Effector memory CD4-positive, alpha-beta T cell (primary cell): ENCODE measurements around the gene RNF150.

ENCODE experiments used
- DNase-seq, 3 donors: peaks; one replicate each; pipeline ENCODE4 v3.0.0-alpha.2; 2020
- H3K27ac ChIP-seq: 2 replicates; pipeline ENCODE4 v1.7.0; 2013; ENCODE audit warnings: mild to moderate bottlenecking, low read length, moderate library complexity; ENCODE audit not compliant: insufficient read depth, poor library complexity, severe bottlenecking
- H3K27me3 ChIP-seq: replicated peaks from 2 replicates; pipeline ENCODE4 v1.7.0; 2013; ENCODE audit warnings: mild to moderate bottlenecking, low read length; ENCODE audit not compliant: insufficient read depth, control insufficient read depth, poor library complexity, severe bottlenecking
- H3K36me3 ChIP-seq: 2 replicates; pipeline ENCODE4 v1.7.0; 2013; ENCODE audit warnings: mild to moderate bottlenecking, low read length, moderate library complexity; ENCODE audit not compliant: control insufficient read depth, insufficient read depth
- H3K4me1 ChIP-seq: 2 replicates; pipeline ENCODE4 v1.7.0; 2013; ENCODE audit warnings: low read length, mild to moderate bottlenecking; ENCODE audit not compliant: control insufficient read depth, insufficient read depth, poor library complexity, severe bottlenecking
- H3K4me3 ChIP-seq: 2 replicates; pipeline ENCODE4 v1.7.0; 2013; ENCODE audit warnings: low read length, low read depth, mild to moderate bottlenecking; ENCODE audit not compliant: insufficient read depth, poor library complexity, severe bottlenecking
- H3K9me3 ChIP-seq: 2 replicates; pipeline ENCODE4 v1.7.0; 2013; ENCODE audit warnings: mild to moderate bottlenecking, low read length, moderate library complexity; ENCODE audit not compliant: control insufficient read depth

RNF150 gene

GRCh38 chr4:140969296-140969695 is 164.0 kb downstream of the RNF150 start:
- Histone ChIP-seq H3K4me1 (no peaks in the 10 kb centered on the region), H3K27me3 (no peaks in the 10 kb centered on the region), H3K27ac (no peak overlapping the region), H3K4me3 (no peak overlapping the region), H3K9me3 (no peaks in the 10 kb centered on the region), H3K36me3 (no peaks in the 10 kb centered on the region)
- DNase-seq, result no peak

GRCh38 chr4:140968371-140968770 is 164.9 kb downstream of the RNF150 start:
- Histone ChIP-seq H3K36me3 (no peaks in the 10 kb centered on the region), H3K27ac (no peak overlapping the region), H3K4me1 (no peaks in the 10 kb centered on the region), H3K27me3 (no peaks in the 10 kb centered on the region), H3K9me3 (no peaks in the 10 kb centered on the region), H3K4me3 (no peak overlapping the region)
- DNase-seq, result no peak

- Histone ChIP-seq H3K27me3 (no peaks in the 10 kb centered on the region), H3K9me3 (no peaks in the 10 kb centered on the region), H3K36me3 (no peaks in the 10 kb centered on the region), H3K4me3 (no peak overlapping the region), H3K4me1 (no peaks in the 10 kb centered on the region), H3K27ac (no peak overlapping the region)
- no peak for DNase-seq
These were observed 169.4 kb downstream of the RNF150 start for GRCh38 chr4:140963883-140964282.

- no peaks in the 10 kb centered on the region for H3K36me3 ChIP-seq
- DNase-seq, result no peak
These were observed 177.6 kb downstream of the RNF150 start for GRCh38 chr4:140955641-140956040.

GRCh38 chr4:140952717-140953116 is 180.6 kb downstream of the RNF150 start:
- no peaks in the 10 kb centered on the region for H3K9me3 ChIP-seq
- no peaks in the 10 kb centered on the region for H3K27me3 ChIP-seq
- H3K27ac ChIP-seq, result no peak overlapping the region
- no peak for DNase-seq
- no peaks in the 10 kb centered on the region for H3K4me1 ChIP-seq
- H3K36me3 ChIP-seq, result no peaks in the 10 kb centered on the region
- no peak overlapping the region for H3K4me3 ChIP-seq

More at GRCh38 chr4:140955641-140956040, 177.6 kb downstream of the RNF150 start:
- no peak overlapping the region for H3K27ac ChIP-seq
- H3K4me3 ChIP-seq, result no peak overlapping the region
- H3K4me1 ChIP-seq, result no peaks in the 10 kb centered on the region
- H3K9me3 ChIP-seq, result no peaks in the 10 kb centered on the region
- no peaks in the 10 kb centered on the region for H3K27me3 ChIP-seq

GRCh38 chr4:140947506-140947905 is 185.8 kb downstream of the RNF150 start:
- Histone ChIP-seq H3K4me1 (no peaks in the 10 kb centered on the region), H3K4me3 (no peak overlapping the region), H3K36me3 (no peaks in the 10 kb centered on the region), H3K27ac (no peak overlapping the region), H3K9me3 (no peaks in the 10 kb centered on the region), H3K27me3 (no peaks in the 10 kb centered on the region)
- no peak for DNase-seq

GRCh38 chr4:140945106-140945505 is 188.2 kb downstream of the RNF150 start:
- Histone ChIP-seq H3K9me3 (no peaks in the 10 kb centered on the region), H3K4me1 (no peaks in the 10 kb centered on the region), H3K27me3 (no peaks in the 10 kb centered on the region), H3K27ac (no peak overlapping the region), H3K4me3 (no peak overlapping the region), H3K36me3 (no peaks in the 10 kb centered on the region)
- no peak for DNase-seq

GRCh38 chr4:140944572-140944971 is 188.7 kb downstream of the RNF150 start:
- DNase-seq, result no peak
- no peaks in the 10 kb centered on the region for H3K4me1 ChIP-seq
- H3K27ac ChIP-seq, result no peak overlapping the region
- no peaks in the 10 kb centered on the region for H3K9me3 ChIP-seq
- no peak overlapping the region for H3K4me3 ChIP-seq
- H3K36me3 ChIP-seq, result no peaks in the 10 kb centered on the region
- no peaks in the 10 kb centered on the region for H3K27me3 ChIP-seq

- H3K27me3 ChIP-seq, result no peaks in the 10 kb centered on the region
- H3K27ac ChIP-seq, result no peak overlapping the region
- H3K36me3 ChIP-seq, result no peaks in the 10 kb centered on the region
- no peaks in the 10 kb centered on the region for H3K9me3 ChIP-seq
- DNase-seq, result no peak
- no peaks in the 10 kb centered on the region for H3K4me1 ChIP-seq
- H3K4me3 ChIP-seq, result no peak overlapping the region
These were observed 189.1 kb downstream of the RNF150 start for GRCh38 chr4:140944199-140944515.

GRCh38 chr4:140943486-140944198 is 189.6 kb downstream of the RNF150 start:
- H3K36me3 ChIP-seq, result no peaks in the 10 kb centered on the region
- no peak overlapping the region for H3K27ac ChIP-seq
- no peaks in the 10 kb centered on the region for H3K9me3 ChIP-seq
- H3K4me1 ChIP-seq, result no peaks in the 10 kb centered on the region
- H3K27me3 ChIP-seq, result no peaks in the 10 kb centered on the region
- no peak overlapping the region for H3K4me3 ChIP-seq
- no peak for DNase-seq
